Stimulated activated CD8-positive, alpha-beta memory T cell treated with anti-CD3 and anti-CD28 coated beads, Interleukin-12 subunit alpha, Interleukin-12 subunit beta, amount 100 ng/mL, for 4 hours (primary cell): ENCODE results near the gene PINK1.
"Not testable (repeated sequence)": the region's sequence is repeated elsewhere in the genome, so short reads cannot be mapped to it uniquely, and the experiment has no call there.

Experiments
- DNase-seq: peaks from one replicate; pipeline ENCODE4 v3.0.0-alpha.2; 2020; ENCODE audit warnings: low read depth

PINK1 gene

GRCh38 chr1:20633190-20634064 is at the start of gene PINK1:
Gene PINK1, plus strand, starts transcription at chr1:20633458. Its CDS starts 91 bp downstream, at chr1:20633549.
- DNase-seq: peak; percentile 78

GRCh38 chr1:20584890-20585289 is 48.4 kb upstream of the PINK1 start:
- no peak for DNase-seq

- DNase-seq: no peak
Measured at GRCh38 chr1:20586953-20587660, 46.2 kb upstream of the PINK1 start.

- no peak for DNase-seq
Measured at GRCh38 chr1:20587661-20588053, 45.6 kb upstream of the PINK1 start.

GRCh38 chr1:20588634-20589225 is 44.5 kb upstream of the PINK1 start, which contains the start of gene CDA:
Gene CDA, plus strand, starts transcription at chr1:20589097. Its CDS starts 33 bp downstream, at chr1:20589130.
- DNase-seq: no peak

- no peak for DNase-seq
Measured at GRCh38 chr1:20589331-20590278, 43.7 kb upstream of the PINK1 start.

GRCh38 chr1:20590306-20590777 is 42.9 kb upstream of the PINK1 start:
- DNase-seq: no peak

GRCh38 chr1:20593756-20594155 is 39.5 kb upstream of the PINK1 start:
- no peak for DNase-seq

GRCh38 chr1:20594746-20595145 is 38.5 kb upstream of the PINK1 start:
- no peak for DNase-seq

GRCh38 chr1:20596106-20596505 is 37.2 kb upstream of the PINK1 start:
- DNase-seq: no peak

GRCh38 chr1:20597650-20598049 is 35.6 kb upstream of the PINK1 start:
- DNase-seq: no peak

- no peak for DNase-seq
Measured at GRCh38 chr1:20600156-20600555, 33.1 kb upstream of the PINK1 start.

GRCh38 chr1:20601129-20601825 is 32.0 kb upstream of the PINK1 start:
- DNase-seq: no peak

- DNase-seq: no peak
Measured at GRCh38 chr1:20602851-20603450, 30.3 kb upstream of the PINK1 start.

- no peak for DNase-seq
Measured at GRCh38 chr1:20603504-20604464, 29.5 kb upstream of the PINK1 start.

- DNase-seq: no peak
Measured at GRCh38 chr1:20604678-20605077, 28.6 kb upstream of the PINK1 start.

GRCh38 chr1:20606801-20607570 is 26.3 kb upstream of the PINK1 start:
- not testable (repeated sequence) for DNase-seq

- DNase-seq: no peak
Measured at GRCh38 chr1:20609541-20609940, 23.7 kb upstream of the PINK1 start.
